ENCODE measurements around the gene HDAC9. TPM values are rescaled to one million over a fixed set of nuclear protein-coding genes. Genes with fewer than 3 reads are reported as not detected.

The HDAC9 gene
- total RNA-seq, 4 donors from 2014 or later = 63.0 to 130 (median 107) TPM

GRCh38 chr7:18996583-18996982 lies 501.0 kb downstream of the HDAC9 start:
- DNase-seq (ENCODE audit: extremely low spot score) = no peak

GRCh38 chr7:18997477-18998150 lies 502.1 kb downstream of the HDAC9 start:
- WGBS = 96% methylated on average over 1 of the region's 1 CpG
- Histone ChIP-seq H3K27me3 (no peaks in the 10 kb centered on the region), H3K36me3 (no peaks in the 10 kb centered on the region), H3K27ac (replicated peaks in 1 of 4) (no peak overlapping the region), H3K4me1 (no peaks in the 10 kb centered on the region), H3K9me3 (no peaks in the 10 kb centered on the region), H3K4me3 (no peak overlapping the region)
- intact Hi-C loops (cut with DNase I) = no loop called here
- DNase-seq (ENCODE audit: extremely low spot score) = no peak
- no peak for TF ChIP-seq POLR2AphosphoS5 (IDR thresholded peaks at IDR 0.05)
- no peak for TF ChIP-seq EP300 (IDR thresholded peaks at IDR 0.05)
- TF ChIP-seq POLR2A (IDR thresholded peaks at IDR 0.05; ENCODE audit: low read depth) = no peak
- TF ChIP-seq CTCF (IDR thresholded peaks at IDR 0.05) = no peak

More at GRCh38 chr7:18996583-18996982, 501.0 kb downstream of the HDAC9 start:
- Histone ChIP-seq H3K36me3 (no peaks in the 10 kb centered on the region), H3K9me3 (no peaks in the 10 kb centered on the region), H3K4me3 (no peak overlapping the region), H3K27ac (replicated peaks in 1 of 4) (no peak overlapping the region), H3K27me3 (no peaks in the 10 kb centered on the region), H3K4me1 (no peaks in the 10 kb centered on the region)
- WGBS = 98% methylated on average over 2 of the region's 2 CpGs
- no peak for TF ChIP-seq CTCF (IDR thresholded peaks at IDR 0.05)
- no peak for TF ChIP-seq EP300 (IDR thresholded peaks at IDR 0.05)
- intact Hi-C loops (cut with DNase I) = no loop called here

GRCh38 chr7:19000410-19000809 lies 504.9 kb downstream of the HDAC9 start:
- H3K4me3 ChIP-seq = no peak overlapping the region
- intact Hi-C loops (cut with DNase I) = no loop called here
- no peaks in the 10 kb centered on the region for H3K27me3 ChIP-seq
- WGBS = 98% methylated on average over 4 of the region's 4 CpGs
- no peak overlapping the region for H3K27ac ChIP-seq (replicated peaks in 1 of 4)
- H3K36me3 ChIP-seq = no peaks in the 10 kb centered on the region
- no peak for DNase-seq (ENCODE audit: extremely low spot score)
- TF ChIP-seq CTCF (IDR thresholded peaks at IDR 0.05) = no peak
- TF ChIP-seq EP300 (IDR thresholded peaks at IDR 0.05) = no peak
- TF ChIP-seq POLR2AphosphoS5 (IDR thresholded peaks at IDR 0.05) = no peak
- no peak for TF ChIP-seq POLR2A (IDR thresholded peaks at IDR 0.05; ENCODE audit: low read depth)
- no peaks in the 10 kb centered on the region for H3K9me3 ChIP-seq
- H3K4me1 ChIP-seq = no peaks in the 10 kb centered on the region

GRCh38 chr7:19001854-19002253 lies 506.3 kb downstream of the HDAC9 start:
- Histone ChIP-seq H3K36me3 (no peaks in the 10 kb centered on the region), H3K4me1 (no peaks in the 10 kb centered on the region), H3K27me3 (no peaks in the 10 kb centered on the region), H3K27ac (replicated peaks in 1 of 4) (no peak overlapping the region), H3K9me3 (no peaks in the 10 kb centered on the region), H3K4me3 (no peak overlapping the region)
- no peak for DNase-seq (ENCODE audit: extremely low spot score)
- 22% methylated on average over 1 of the region's 1 CpG for WGBS
- TF ChIP-seq EP300 (IDR thresholded peaks at IDR 0.05) = no peak
- no peak for TF ChIP-seq POLR2AphosphoS5 (IDR thresholded peaks at IDR 0.05)
- TF ChIP-seq CTCF (IDR thresholded peaks at IDR 0.05) = no peak
- TF ChIP-seq POLR2A (IDR thresholded peaks at IDR 0.05; ENCODE audit: low read depth) = no peak
- intact Hi-C loops (cut with DNase I) = no loop called here
